GM12801 (cell line): ENCODE results near the gene ASCC3.

ENCODE experiments used
- TF ChIP-seq, protein P1 (sequence below): IDR thresholded peaks from one replicate; pipeline ENCODE4 v1.5.1; 2011; ENCODE audit warnings: control low read depth; ENCODE audit not compliant: insufficient read length; ENCODE audit errors: extremely low read depth

ASCC3 gene

DNA sequence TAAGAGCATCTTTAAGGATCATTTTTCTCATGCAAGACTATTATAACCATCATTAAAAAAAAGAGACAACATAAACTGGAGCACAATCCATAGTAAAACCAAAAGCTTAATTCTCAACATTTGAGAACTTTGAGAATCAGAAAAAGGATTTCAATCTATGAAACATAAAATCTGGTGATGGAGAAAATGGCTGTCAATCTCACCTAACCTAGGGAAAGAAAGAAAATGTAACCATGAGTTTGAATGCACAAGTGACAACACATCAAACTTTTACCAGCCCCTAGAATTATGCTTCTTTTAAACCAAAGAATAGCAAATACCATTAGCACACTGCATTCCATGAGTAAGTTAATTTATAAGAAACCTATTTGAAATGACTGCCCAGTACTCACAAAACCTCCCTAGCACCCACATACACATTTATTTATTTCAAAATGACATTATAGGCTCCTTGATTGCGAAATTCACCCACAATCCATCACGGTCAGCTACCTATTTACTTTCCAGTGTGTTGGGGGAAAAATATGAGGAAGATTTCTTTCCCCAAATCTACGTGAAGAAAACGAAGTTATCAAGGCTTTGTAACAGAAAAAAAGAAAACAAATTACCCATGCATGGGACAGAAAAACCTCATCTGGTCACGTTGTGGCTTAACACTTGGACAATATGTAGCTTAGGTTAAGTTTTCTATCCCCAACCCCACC lies 828 bp downstream of the ASCC3 start:
- TF ChIP-seq, protein P1, sequence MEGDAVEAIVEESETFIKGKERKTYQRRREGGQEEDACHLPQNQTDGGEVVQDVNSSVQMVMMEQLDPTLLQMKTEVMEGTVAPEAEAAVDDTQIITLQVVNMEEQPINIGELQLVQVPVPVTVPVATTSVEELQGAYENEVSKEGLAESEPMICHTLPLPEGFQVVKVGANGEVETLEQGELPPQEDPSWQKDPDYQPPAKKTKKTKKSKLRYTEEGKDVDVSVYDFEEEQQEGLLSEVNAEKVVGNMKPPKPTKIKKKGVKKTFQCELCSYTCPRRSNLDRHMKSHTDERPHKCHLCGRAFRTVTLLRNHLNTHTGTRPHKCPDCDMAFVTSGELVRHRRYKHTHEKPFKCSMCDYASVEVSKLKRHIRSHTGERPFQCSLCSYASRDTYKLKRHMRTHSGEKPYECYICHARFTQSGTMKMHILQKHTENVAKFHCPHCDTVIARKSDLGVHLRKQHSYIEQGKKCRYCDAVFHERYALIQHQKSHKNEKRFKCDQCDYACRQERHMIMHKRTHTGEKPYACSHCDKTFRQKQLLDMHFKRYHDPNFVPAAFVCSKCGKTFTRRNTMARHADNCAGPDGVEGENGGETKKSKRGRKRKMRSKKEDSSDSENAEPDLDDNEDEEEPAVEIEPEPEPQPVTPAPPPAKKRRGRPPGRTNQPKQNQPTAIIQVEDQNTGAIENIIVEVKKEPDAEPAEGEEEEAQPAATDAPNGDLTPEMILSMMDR = no peak

DNA sequence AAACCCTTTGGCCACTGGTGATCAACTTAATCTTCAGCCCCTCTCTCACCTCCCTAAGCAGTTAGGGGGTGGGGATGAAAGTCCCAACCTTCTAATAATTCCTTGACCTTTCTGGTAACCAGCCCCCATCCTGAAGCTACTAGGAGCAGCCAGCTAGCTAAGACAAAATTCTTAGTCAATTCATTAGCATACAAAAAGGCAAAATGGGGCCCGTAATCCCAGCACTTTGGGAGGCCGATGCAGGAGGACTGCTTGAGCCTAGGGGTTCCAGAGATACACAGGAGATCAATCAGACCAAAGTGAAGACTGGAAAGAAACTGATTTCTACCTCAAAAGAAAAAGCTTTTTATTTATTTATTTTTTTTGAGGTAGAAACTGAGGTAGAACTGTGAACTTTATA lies 1.8 kb downstream of the ASCC3 start:
- TF ChIP-seq, protein P1 = no peak

DNA sequence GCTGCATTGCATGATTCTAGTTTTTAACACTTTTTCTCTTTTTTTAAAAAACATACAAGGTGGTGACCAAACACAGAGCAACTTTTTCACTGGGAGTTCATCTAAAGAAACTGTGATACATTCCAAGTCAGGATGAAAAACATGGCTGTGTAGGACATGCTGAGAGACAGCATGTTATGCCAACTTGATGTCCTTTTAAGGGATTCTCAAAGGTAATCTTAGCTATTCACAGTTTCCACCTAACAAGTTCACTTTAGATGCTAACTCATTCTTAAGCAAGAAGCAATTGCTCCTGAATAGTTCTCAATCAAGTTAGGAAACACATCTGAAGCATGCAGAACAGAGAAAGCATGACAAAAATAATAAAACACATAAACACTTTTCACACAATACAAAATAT lies 3.3 kb downstream of the ASCC3 start:
- TF ChIP-seq, protein P1 = no peak

DNA sequence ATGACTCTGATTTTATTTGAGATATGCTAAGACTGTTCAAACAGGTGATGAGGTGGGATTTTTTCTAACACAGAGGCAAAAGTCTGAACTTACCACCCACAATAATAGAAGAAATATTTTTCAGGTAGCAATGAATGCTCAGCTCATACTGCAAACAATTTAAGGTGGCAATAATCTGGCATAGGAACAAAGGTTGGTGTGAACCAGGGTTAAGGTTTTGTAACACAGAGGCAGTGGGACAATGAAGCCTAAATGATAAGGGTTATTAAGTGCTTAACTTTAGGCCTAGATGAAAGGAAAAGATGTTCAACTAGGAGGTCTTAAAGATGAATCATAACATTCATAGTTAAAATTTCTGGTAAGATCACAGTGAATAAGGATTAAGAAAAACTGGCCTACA lies 4.9 kb downstream of the ASCC3 start:
- TF ChIP-seq, protein P1 = no peak

DNA sequence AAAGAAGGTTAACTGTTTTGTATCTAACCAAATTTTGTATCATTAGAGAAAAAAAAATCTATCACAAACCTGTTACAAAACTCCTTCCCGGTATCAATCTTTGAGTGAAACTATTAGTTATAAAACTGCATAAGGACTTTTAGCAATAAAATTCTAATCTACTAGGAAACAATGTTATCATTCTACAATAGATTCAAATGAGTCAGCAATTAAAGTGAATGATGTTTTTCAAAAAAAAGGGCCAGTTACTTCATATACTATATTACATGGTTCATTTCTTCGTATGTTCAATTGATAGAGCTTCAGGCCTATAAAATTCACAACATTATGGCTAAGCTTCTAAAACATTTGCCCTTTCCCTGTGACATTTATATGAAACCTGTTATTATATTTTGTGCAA lies 15.6 kb downstream of the ASCC3 start:
- TF ChIP-seq, protein P1 = no peak

DNA sequence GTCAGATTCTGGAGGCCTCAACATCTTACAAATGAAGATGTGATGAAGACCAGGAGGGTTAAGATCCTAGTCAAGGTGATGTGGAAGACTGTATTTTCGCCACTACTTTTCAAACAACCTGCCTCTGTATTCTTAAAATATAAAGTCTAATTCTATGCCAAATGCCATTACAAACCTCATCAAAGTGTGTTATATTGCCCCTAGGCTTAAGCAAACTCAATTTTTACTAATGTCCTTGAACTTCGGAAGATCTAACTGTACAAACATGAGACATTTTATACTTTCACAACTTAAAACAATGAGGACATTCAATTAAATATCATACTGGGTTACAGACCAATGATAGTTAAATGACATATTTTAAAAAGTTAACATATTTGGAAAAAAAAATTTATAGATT lies 19.1 kb downstream of the ASCC3 start:
- TF ChIP-seq, protein P1 = no peak

DNA sequence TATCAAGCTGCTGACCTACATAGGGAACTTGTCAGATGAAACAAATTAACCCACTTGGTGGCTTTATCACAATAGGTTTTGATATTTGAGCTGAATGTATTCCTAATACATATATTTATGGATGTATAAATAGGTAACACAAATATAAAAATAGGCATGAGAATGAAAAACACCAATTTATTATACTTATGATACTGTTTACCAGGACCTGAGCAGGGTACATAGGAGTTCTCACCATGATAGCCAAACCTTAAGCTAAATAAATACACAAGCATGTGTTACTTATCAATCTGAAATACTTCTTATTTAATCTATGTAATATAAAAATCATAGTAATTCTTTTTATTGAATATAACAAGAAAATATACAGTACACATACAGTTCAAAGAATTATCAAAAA lies 25.0 kb downstream of the ASCC3 start:
- TF ChIP-seq, protein P1 = no peak
